Measurements from ENCODE around the gene EEF1AKMT2.

- TF ChIP-seq CTCF (IDR thresholded peaks at IDR 0.05) (no peak), ZFX (IDR thresholded peaks at IDR 0.05; ENCODE audit: borderline replicate concordance) (no peak)
These were observed 37.9 kb upstream of the EEF1AKMT2 start for GRCh38 chr10:124829447-124830115.
